NCI-H1105 treated with DMSO at 0.1 percent for 48 hours (cell line): ENCODE data around the gene ACOT8.
"Not testable (repeated sequence)": the region's sequence is repeated elsewhere in the genome, so short reads cannot be mapped to it uniquely, and the experiment has no call there.

Source experiments
- DNase-seq: peaks from one replicate; lab custom pipeline; 2025; lab: John Stamatoyannopoulos, UW

The ACOT8 gene

DNA sequence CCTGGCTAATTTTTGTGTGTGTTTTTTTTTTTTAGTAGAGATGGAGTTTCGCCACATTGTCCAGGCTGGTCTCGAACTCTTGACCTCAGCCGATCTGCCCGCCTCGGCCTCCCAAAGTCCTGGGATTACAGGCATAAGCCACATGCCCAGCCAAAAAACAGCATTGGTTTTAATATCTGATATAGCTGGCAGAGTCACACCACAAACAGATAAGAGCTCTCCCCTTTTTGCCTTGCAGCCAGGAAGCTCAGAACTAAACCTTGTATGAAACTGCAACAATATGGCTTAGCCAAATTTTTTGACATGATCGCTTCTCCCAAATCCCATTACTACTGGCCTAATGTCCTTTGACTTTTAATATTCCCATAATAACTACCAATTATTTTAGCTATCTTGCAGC lies 4.9 kb downstream of the ACOT8 start:
- no peak for DNase-seq

GRCh38 chr20:45851501-45851900 lies 5.7 kb downstream of the ACOT8 start:
- DNase-seq, result no peak

GRCh38 chr20:45850926-45851325 lies 6.3 kb downstream of the ACOT8 start:
- DNase-seq, result no peak

GRCh38 chr20:45850238-45850637 lies 7.0 kb downstream of the ACOT8 start:
- no peak for DNase-seq

- DNase-seq, result no peak
Measured at GRCh38 chr20:45848969-45849582, 8.1 kb downstream of the ACOT8 start.

GRCh38 chr20:45848421-45848820 lies 8.8 kb downstream of the ACOT8 start:
- no peak for DNase-seq

DNA sequence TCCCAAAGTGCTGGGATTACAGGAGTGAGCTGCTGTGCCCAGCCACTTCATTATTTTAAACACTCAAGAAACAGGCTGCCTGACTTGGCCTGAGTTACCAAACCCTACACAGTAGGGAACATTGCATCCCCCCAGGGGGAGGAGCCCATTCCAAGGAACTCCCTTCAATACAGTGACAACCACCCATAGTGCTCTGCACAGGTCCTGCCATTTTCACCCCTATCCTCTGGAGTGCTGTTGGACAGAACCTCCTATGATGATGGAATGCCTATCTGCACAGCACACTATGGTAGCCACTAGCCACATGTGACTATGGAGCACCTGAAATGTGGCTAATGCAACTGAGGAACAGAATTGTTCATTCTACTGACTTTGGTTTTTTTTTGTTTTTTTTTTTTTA lies 11.7 kb downstream of the ACOT8 start:
- no peak for DNase-seq

GRCh38 chr20:45843506-45843905 lies 13.7 kb downstream of the ACOT8 start:
- DNase-seq, result no peak

DNA sequence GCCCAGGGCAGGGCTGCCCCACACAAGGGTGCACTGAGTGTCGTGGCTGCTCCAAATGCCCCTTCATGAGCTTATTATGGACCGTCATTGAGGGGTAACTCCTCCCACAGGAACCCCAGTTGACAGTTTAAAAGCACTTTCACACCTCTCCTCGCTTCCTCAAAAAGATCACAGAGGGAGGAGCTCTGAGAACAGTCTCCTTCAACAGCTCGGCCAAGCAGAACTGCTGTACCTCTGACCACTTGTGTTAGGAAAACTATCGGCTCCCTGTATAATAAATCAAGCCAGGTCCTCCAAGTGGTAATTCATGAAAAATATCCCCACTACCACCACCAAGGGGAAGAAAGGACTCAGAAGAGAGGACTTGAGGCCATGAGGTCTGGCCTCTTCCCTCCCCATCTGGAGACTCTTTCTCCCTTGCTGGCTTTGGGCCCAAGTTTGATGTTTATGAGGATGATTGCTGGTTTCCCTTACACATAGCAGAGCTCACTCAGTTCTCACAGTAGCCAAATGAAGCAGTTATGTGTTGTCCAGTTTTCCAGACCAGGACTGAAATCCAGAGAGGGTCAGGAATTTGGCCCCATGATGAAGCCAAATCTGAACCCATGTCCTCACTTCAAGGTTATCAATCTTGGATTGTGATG lies 14.9 kb downstream of the ACOT8 start:
- no peak for DNase-seq

GRCh38 chr20:45841407-45842129 lies 15.6 kb downstream of the ACOT8 start:
- DNase-seq, result no peak

GRCh38 chr20:45840700-45841198 lies 16.4 kb downstream of the ACOT8 start:
- DNase-seq, result no peak

- DNase-seq, result no peak
Measured at GRCh38 chr20:45836841-45837240, 20.4 kb downstream of the ACOT8 start.

GRCh38 chr20:45835825-45836224 lies 21.4 kb downstream of the ACOT8 start:
- no peak for DNase-seq

DNA sequence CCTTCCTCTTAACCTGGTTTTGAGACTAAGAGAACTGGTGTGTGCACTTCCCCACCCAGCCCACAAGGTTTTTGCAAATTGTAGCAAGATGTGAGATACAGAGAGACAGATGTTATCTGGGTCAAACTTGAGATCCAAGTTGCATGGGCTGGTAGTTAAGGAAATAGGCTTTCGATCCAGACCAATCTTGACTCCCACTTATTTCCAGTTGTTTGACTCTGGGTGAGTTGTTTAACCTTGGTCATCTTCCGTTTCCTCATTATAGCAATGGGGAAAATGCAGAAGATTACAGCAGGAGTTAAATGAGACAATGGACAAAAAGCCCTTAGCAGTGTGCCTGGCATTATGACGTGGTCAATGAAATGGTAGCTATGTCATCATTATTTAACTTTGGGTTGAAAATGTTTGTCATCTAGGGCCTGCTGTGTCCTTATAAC lies 21.8 kb downstream of the ACOT8 start:
- DNase-seq, result no peak

DNA sequence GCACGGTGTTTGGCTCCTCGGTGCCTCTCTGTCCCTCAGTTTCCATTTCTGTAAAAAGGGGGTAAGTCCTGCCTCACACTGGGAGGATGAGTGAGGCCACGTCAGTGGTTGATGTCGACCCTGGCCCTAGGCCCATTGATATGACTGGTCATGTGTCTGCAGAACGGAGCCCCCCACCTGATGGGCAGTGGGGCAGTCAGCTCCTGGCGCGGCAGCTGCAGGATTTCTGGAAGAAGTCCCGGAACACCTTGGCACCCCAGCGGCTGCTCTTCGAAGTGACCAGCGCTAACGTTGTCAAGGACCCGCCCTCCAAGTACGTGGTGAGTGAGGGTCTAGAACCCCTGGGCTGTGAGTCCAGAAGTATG lies 22.4 kb downstream of the ACOT8 start:
- DNase-seq, result no peak

GRCh38 chr20:45833883-45834796 lies 23.1 kb downstream of the ACOT8 start:
- peak; percentile 28 for DNase-seq

- DNase-seq, result peak; percentile 28
Measured at GRCh38 chr20:45833030-45833882, 23.9 kb downstream of the ACOT8 start, which contains the start of gene SNX21. Gene SNX21, plus strand, starts transcription at chr20:45833799. Its CDS starts 121 bp downstream, at chr20:45833920.

DNA sequence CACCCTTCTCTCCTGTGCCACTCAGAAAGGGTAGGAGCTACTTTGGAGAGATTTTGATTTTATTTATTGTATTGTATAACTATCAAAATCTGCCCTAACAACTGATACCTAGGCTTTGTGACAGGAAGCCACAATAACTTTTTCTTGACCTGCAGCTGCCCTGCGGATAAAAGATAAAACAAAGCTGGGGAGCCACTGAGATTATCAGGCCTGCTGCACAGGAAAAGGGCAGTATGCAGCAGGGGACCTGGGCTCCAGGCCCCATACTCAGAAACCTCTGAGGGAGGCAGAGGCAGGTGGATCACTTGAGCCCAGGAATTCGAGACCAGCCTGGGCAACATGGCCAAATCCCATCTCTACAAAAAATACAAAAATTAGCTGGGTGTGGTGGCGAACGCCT lies 24.6 kb downstream of the ACOT8 start:
- DNase-seq, result no peak

DNA sequence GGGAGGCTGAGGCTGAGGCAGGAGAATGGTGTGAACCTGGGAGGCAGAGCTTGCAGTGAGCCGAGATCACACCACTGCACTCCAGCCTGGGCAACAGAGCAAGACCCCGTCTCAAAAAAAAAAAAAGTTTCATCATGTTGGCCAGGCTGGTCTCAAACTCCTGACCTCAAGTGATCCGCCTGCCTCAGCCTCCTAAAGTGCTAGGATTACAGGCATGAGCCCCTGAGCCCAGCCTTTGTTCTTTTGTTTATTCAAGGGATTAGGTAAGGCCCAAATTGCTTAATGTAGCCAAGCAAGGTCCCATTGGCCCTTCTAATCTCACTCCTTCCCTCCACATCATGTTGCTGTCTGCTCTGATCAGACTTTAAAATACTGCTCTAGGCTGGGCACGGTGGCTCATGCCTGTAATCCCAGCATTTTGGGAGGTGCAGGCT lies 27.5 kb downstream of the ACOT8 start:
- DNase-seq, result not testable (repeated sequence)

- DNase-seq, result no peak
Measured at GRCh38 chr20:45828589-45828988, 28.6 kb downstream of the ACOT8 start.

GRCh38 chr20:45827712-45828111 lies 29.5 kb downstream of the ACOT8 start:
- DNase-seq, result no peak
